PFSK-1 (cell line): ENCODE measurements around the gene RGL2.

Experiments
- FOXP2 ChIP-seq: optimal IDR thresholded peaks from 2 replicates; pipeline ENCODE3; 2011; ENCODE audit warnings: borderline replicate concordance, control low read depth, inconsistent platforms; ENCODE audit not compliant: insufficient read depth; ENCODE audit errors: extremely low read length, extremely low read depth
- POLR2AphosphoS5 ChIP-seq: IDR thresholded peaks from 2 replicates; pipeline ENCODE4 v1.6.1; 2012; ENCODE audit warnings: low read depth, mild to moderate bottlenecking, control low read depth, low read length, moderate library complexity
- REST ChIP-seq, 2 experiments: IDR thresholded peaks; 2 replicates each; pipeline versions ENCODE4 v1.6.1 to v1.8.0; 2011 to 2012; ENCODE audit warnings: low read depth in 2 of 2, low read length in 2 of 2, control low read depth in 1 of 2, inconsistent platforms in 1 of 2, mild to moderate bottlenecking in 1 of 2, moderate library complexity in 1 of 2; ENCODE audit not compliant: insufficient read depth in 1 of 2
- SIN3A ChIP-seq: IDR thresholded peaks from 2 replicates; pipeline ENCODE4 v1.6.1; 2012; ENCODE audit warnings: mild to moderate bottlenecking, low read length, moderate library complexity, borderline replicate concordance; ENCODE audit not compliant: insufficient read depth
- TAF1 ChIP-seq: IDR thresholded peaks from 2 replicates; pipeline ENCODE4 v1.6.1; 2012; ENCODE audit warnings: low read length, control low read depth, borderline replicate concordance; ENCODE audit not compliant: insufficient read depth

The RGL2 gene

GRCh38 chr6:33319939-33320314 is 21.2 kb upstream of the RGL2 start:
- no peak for TF ChIP-seq REST (IDR thresholded peaks at IDR 0.05; ENCODE audit: insufficient read depth in 1 of 2, low read depth in 2 of 2, low read length in 2 of 2)

- TF ChIP-seq TAF1 (no peak; the same call in 1 of the 2 replicates), FOXP2 (no peak), POLR2AphosphoS5 (no peak), REST (IDR thresholded peaks at IDR 0.05; ENCODE audit: insufficient read depth in 1 of 2, low read depth in 2 of 2, low read length in 2 of 2) (no peak), SIN3A (no peak; the same call in 1 of the 2 replicates)
Observed at GRCh38 chr6:33318426-33319073, 19.8 kb upstream of the RGL2 start.

GRCh38 chr6:33317669-33318425 is 19.1 kb upstream of the RGL2 start, which contains the start of gene ZBTB22:
Gene ZBTB22 (minus strand): TSS chr6:33317744. CDS start chr6:33316916, 828 bp downstream.
- TF ChIP-seq FOXP2 (no peak), TAF1 (peak; percentile 26; the same call in 1 of the 2 replicates), SIN3A (no peak; the same call in 1 of the 2 replicates), POLR2AphosphoS5 (peak; percentile 25; the same call in 1 of the 2 replicates)

GRCh38 chr6:33317419-33317668 is 18.6 kb upstream of the RGL2 start:
- TF ChIP-seq TAF1 (no peak), SIN3A (no peak)

GRCh38 chr6:33316603-33317418 is 18.1 kb upstream of the RGL2 start:
- TF ChIP-seq SIN3A (no peak), TAF1 (no peak), FOXP2 (no peak)

- TF ChIP-seq TAF1 (no peak), FOXP2 (no peak), SIN3A (no peak), POLR2AphosphoS5 (no peak), REST (IDR thresholded peaks at IDR 0.05; ENCODE audit: insufficient read depth in 1 of 2, low read depth in 2 of 2, low read length in 2 of 2) (peak; percentile 20 to 64; a peak in 2 of 4 replicates)
Observed at GRCh38 chr6:33315793-33316602, 17.3 kb upstream of the RGL2 start.
